SK-N-MC (cell line): Measurements from ENCODE around the gene TMEM31.

Experiments
- DNase-seq: peaks from one replicate; pipeline ENCODE4 v3.0.0-alpha.2; 2011; ENCODE audit warnings: low read depth, low spot score
- H3K27ac ChIP-seq: fragments of 200-600 bp; sonication (generic); 2 replicates; pipeline ENCODE4 v1.5.1; 2016; ENCODE audit warnings: mixed run types
- H3K36me3 ChIP-seq: fragments of 200-600 bp; sonication (generic); 2 replicates; pipeline ENCODE4 v1.6.1; 2017; ENCODE audit warnings: antibody characterized with exemption, low read length, mixed read lengths; ENCODE audit not compliant: insufficient read depth
- H3K4me3 ChIP-seq: fragments of 200-600 bp; sonication (generic); 2 replicates; pipeline ENCODE4 v1.5.1; 2016
- H3K9ac ChIP-seq: fragments of 200-600 bp; sonication (generic); 2 replicates; pipeline ENCODE4 v1.8.0; 2017; ENCODE audit warnings: mixed run types, mixed read lengths; ENCODE audit not compliant: insufficient read length
- H3K9me3 ChIP-seq: fragments of 200-600 bp; sonication (generic); 2 replicates; pipeline ENCODE4 v1.6.1; 2017; ENCODE audit warnings: low read depth, mild to moderate bottlenecking, antibody characterized with exemption, low read length, moderate library complexity, mixed read lengths
- EZH2 ChIP-seq: fragments of 200-600 bp; sonication (generic); IDR thresholded peaks from one replicate; pipeline ENCODE4 v1.6.1; 2017; ENCODE audit warnings: antibody characterized with exemption
- FOXP2 ChIP-seq: optimal IDR thresholded peaks from 2 replicates; pipeline ENCODE3; 2011; ENCODE audit warnings: mild to moderate bottlenecking, moderate library complexity; ENCODE audit not compliant: insufficient read depth; ENCODE audit errors: extremely low read length, control extremely low read depth
- POLR2AphosphoS5 ChIP-seq: IDR thresholded peaks from 2 replicates; pipeline ENCODE4 v1.6.1; 2012; ENCODE audit warnings: mild to moderate bottlenecking, low read depth, low read length, borderline replicate concordance

TMEM31 gene

GRCh38 chrX:103733017-103733416 is 22.3 kb downstream of the TMEM31 start:
- Histone ChIP-seq H3K27ac (no peak overlapping the region), H3K4me3 (no peak overlapping the region), H3K9ac (no peak overlapping the region), H3K36me3 (no peaks in the 10 kb centered on the region), H3K9me3 (no peaks in the 10 kb centered on the region)
- no peak for TF ChIP-seq FOXP2
- TF ChIP-seq POLR2AphosphoS5 = no peak
- no peak for TF ChIP-seq EZH2
- DNase-seq = no peak

- TF ChIP-seq EZH2 (no peak), POLR2AphosphoS5 (no peak), FOXP2 (no peak)
- H3K4me3 ChIP-seq = no peak overlapping the region
- no peak overlapping the region for H3K27ac ChIP-seq
- no peak for DNase-seq
- H3K9ac ChIP-seq = no peak overlapping the region
- H3K36me3 ChIP-seq = no peaks in the 10 kb centered on the region
- no peaks in the 10 kb centered on the region for H3K9me3 ChIP-seq
Observed at GRCh38 chrX:103734125-103734760, 23.5 kb downstream of the TMEM31 start.

- no peak overlapping the region for H3K9ac ChIP-seq
- no peak overlapping the region for H3K27ac ChIP-seq
- no peak overlapping the region for H3K4me3 ChIP-seq
- no peaks in the 10 kb centered on the region for H3K36me3 ChIP-seq
- DNase-seq = no peak
- no peaks in the 10 kb centered on the region for H3K9me3 ChIP-seq
- TF ChIP-seq POLR2AphosphoS5 (no peak), FOXP2 (no peak), EZH2 (no peak)
Observed at GRCh38 chrX:103737696-103738095, 27.0 kb downstream of the TMEM31 start.

- Histone ChIP-seq H3K9me3 (no peaks in the 10 kb centered on the region), H3K27ac (no peak overlapping the region), H3K36me3 (no peaks in the 10 kb centered on the region), H3K4me3 (no peak overlapping the region), H3K9ac (no peak overlapping the region)
- no peak for DNase-seq
- no peak for TF ChIP-seq EZH2
- TF ChIP-seq FOXP2 = no peak
- TF ChIP-seq POLR2AphosphoS5 = no peak
Observed at GRCh38 chrX:103739421-103739820, 28.7 kb downstream of the TMEM31 start.

GRCh38 chrX:103741879-103742278 is 31.2 kb downstream of the TMEM31 start:
- no peaks in the 10 kb centered on the region for H3K36me3 ChIP-seq
- H3K4me3 ChIP-seq = no peak overlapping the region
- DNase-seq = no peak
- H3K9ac ChIP-seq = no peak overlapping the region
- H3K9me3 ChIP-seq = no peaks in the 10 kb centered on the region
- no peak overlapping the region for H3K27ac ChIP-seq
- TF ChIP-seq FOXP2 (no peak), EZH2 (no peak), POLR2AphosphoS5 (no peak)

- H3K9me3 ChIP-seq = no peaks in the 10 kb centered on the region
- no peak for DNase-seq
- H3K4me3 ChIP-seq = no peak overlapping the region
- no peak for TF ChIP-seq EZH2
- TF ChIP-seq FOXP2 = no peak
- TF ChIP-seq POLR2AphosphoS5 = no peak
- no peak overlapping the region for H3K27ac ChIP-seq
- no peak overlapping the region for H3K9ac ChIP-seq
- no peaks in the 10 kb centered on the region for H3K36me3 ChIP-seq
Observed at GRCh38 chrX:103742339-103742738, 31.6 kb downstream of the TMEM31 start.

GRCh38 chrX:103747163-103747562 is 36.5 kb downstream of the TMEM31 start:
- TF ChIP-seq POLR2AphosphoS5 (no peak), FOXP2 (no peak)
- no peak for DNase-seq
- Histone ChIP-seq H3K4me3 (no peak overlapping the region), H3K36me3 (no peaks in the 10 kb centered on the region), H3K9me3 (no peaks in the 10 kb centered on the region), H3K27ac (no peak overlapping the region), H3K9ac (no peak overlapping the region)

GRCh38 chrX:103754401-103754800 is 43.7 kb downstream of the TMEM31 start:
- H3K9me3 ChIP-seq = no peaks in the 10 kb centered on the region
- no peak overlapping the region for H3K9ac ChIP-seq
- no peak overlapping the region for H3K4me3 ChIP-seq
- no peak for DNase-seq
- H3K27ac ChIP-seq = no peak overlapping the region
- no peaks in the 10 kb centered on the region for H3K36me3 ChIP-seq
- no peak for TF ChIP-seq EZH2
- TF ChIP-seq POLR2AphosphoS5 = no peak
- TF ChIP-seq FOXP2 = no peak

- no peak overlapping the region for H3K9ac ChIP-seq
- no peak for TF ChIP-seq FOXP2
- no peak for TF ChIP-seq POLR2AphosphoS5
- no peak for TF ChIP-seq EZH2
- no peak overlapping the region for H3K4me3 ChIP-seq
- no peak overlapping the region for H3K27ac ChIP-seq
- no peaks in the 10 kb centered on the region for H3K36me3 ChIP-seq
- no peaks in the 10 kb centered on the region for H3K9me3 ChIP-seq
- no peak for DNase-seq
Observed at GRCh38 chrX:103756736-103757135, 46.0 kb downstream of the TMEM31 start.
